ENCODE measurements around the gene RNF13.

DNA sequence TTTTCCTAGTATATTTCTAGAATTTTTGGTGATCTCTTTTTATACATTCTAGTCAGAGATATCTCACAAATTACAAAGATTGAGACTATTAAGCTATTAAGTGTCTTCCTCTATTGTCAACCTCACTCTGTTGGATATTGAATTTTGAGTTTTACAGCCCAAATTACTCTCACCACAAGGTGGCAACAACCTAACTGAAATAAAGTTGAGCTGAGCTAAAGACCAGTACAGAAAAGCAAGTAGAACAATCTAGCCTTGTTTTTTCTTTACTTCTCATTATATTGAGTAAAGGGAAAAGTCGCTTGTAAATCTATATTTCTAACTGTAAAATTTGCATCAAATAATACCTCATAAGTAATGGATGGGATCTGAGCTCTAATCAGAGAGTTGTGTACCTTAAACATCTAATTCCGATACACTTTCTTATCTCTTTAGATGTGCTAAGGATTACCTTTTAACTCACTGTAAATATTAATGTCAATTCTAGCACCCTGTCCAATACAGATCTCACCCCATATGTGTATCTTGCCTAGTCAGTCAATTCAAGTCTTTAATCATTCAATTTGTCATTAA is 47.2 kb upstream of the RNF13 start:
- TF ChIP-seq, protein P1, sequence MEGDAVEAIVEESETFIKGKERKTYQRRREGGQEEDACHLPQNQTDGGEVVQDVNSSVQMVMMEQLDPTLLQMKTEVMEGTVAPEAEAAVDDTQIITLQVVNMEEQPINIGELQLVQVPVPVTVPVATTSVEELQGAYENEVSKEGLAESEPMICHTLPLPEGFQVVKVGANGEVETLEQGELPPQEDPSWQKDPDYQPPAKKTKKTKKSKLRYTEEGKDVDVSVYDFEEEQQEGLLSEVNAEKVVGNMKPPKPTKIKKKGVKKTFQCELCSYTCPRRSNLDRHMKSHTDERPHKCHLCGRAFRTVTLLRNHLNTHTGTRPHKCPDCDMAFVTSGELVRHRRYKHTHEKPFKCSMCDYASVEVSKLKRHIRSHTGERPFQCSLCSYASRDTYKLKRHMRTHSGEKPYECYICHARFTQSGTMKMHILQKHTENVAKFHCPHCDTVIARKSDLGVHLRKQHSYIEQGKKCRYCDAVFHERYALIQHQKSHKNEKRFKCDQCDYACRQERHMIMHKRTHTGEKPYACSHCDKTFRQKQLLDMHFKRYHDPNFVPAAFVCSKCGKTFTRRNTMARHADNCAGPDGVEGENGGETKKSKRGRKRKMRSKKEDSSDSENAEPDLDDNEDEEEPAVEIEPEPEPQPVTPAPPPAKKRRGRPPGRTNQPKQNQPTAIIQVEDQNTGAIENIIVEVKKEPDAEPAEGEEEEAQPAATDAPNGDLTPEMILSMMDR (IDR thresholded peaks at IDR 0.05) = peak in 5 of 6 experiments; percentile 46 to 58 (median 49)
- no peak for TF ChIP-seq POLR2A (IDR thresholded peaks at IDR 0.05)
